HCT116 (cell line): Measurements from ENCODE around the gene KIAA1328. TPM values are rescaled to one million over a fixed set of nuclear protein-coding genes. Genes with fewer than 3 reads are reported as not detected.
"Not testable (repeated sequence)": the region's sequence is repeated elsewhere in the genome, so short reads cannot be mapped to it uniquely, and the experiment has no call there.

Experiments used
- ATAC-seq: fragments of 200-7000 bp; cut with Tn5 transposase; 2 replicates; pipeline ENCODE4 v1.9.1; 2020; ENCODE audit warnings: mild to moderate bottlenecking, moderate library complexity
- BruUV-seq: library from RNA; stranded (reverse); fragments of 400-500 nt; replicated peaks from 2 replicates; lab custom pipeline; 2021; lab: Mats Ljungman, UMichigan
- CTCF ChIA-PET: fragments of 300-600 bp; sonication (Branson Sonifier 250); formaldehyde crosslinking; loops from one replicate; lab custom pipeline; 2021; ENCODE audit warnings: antibody characterized with exemption; lab: Charles Lee
- POLR2A ChIA-PET: fragments of 300-600, 350-600 bp; sonication (Branson Sonifier 250); formaldehyde crosslinking; loops from one replicate; lab custom pipeline; 2021; ENCODE audit warnings: antibody characterized with exemption; lab: Charles Lee
- RAD21 ChIA-PET, 2 experiments: fragments of 300-600 bp; sonication (Branson Sonifier 250); formaldehyde crosslinking; loops; one replicate each; lab custom pipeline; 2023; ENCODE audit warnings: low total read pairs in 2 of 2; ENCODE audit not compliant: uncharacterized antibody in 2 of 2, unreplicated experiment in 2 of 2, low non-redundant PET in 1 of 2; lab: Charles Lee
- DNase-seq: peaks from one replicate; pipeline ENCODE4 v3.0.0-alpha.2; 2010; ENCODE audit warnings: low read depth, low spot score
- H2AFZ ChIP-seq: fragments of 200-600 bp; shearing (Covaris generic), sonication (generic); 2 replicates; pipeline ENCODE4 v1.6.1; 2017; ENCODE audit warnings: low read depth, mixed run types, mixed read lengths, antibody characterized with exemption, low read length; ENCODE audit not compliant: poor library complexity, severe bottlenecking
- H3K27ac ChIP-seq: 2 replicates; pipeline ENCODE4 v1.5.1; 2012; ENCODE audit warnings: low read depth, low read length
- H3K27me3 ChIP-seq: fragments of 200-600 bp; sonication (generic); 2 replicates; pipeline ENCODE4 v1.6.1; 2016; ENCODE audit warnings: mixed run types, low read length, mixed read lengths; ENCODE audit not compliant: insufficient read depth
- H3K36me3 ChIP-seq, 2 experiments: fragments of 200-500 bp in 1 of 2; fragments of 200-600 bp in 1 of 2; sonication (Bioruptor generic) in 1 of 2; sonication (generic) in 1 of 2; 2 replicates each; pipeline versions ENCODE4 v1.5.1 to v1.6.1; 2014 to 2016; ENCODE audit warnings: low read length in 2 of 2, inconsistent platforms in 1 of 2, mixed read lengths in 1 of 2, mixed run types in 1 of 2; ENCODE audit not compliant: insufficient read depth in 2 of 2, control insufficient read depth in 1 of 2
- H3K4me1 ChIP-seq, 2 experiments: fragments of 200-600 bp in 1 of 2; sonication (generic) in 1 of 2; 2 replicates each; pipeline versions ENCODE4 v1.5.1 to v1.6.1; 2012 to 2017; ENCODE audit warnings: low read length in 2 of 2, inconsistent platforms in 1 of 2, mild to moderate bottlenecking in 1 of 2, mixed read lengths in 1 of 2, mixed run types in 1 of 2, moderate library complexity in 1 of 2; ENCODE audit not compliant: insufficient read depth in 2 of 2, control insufficient read depth in 1 of 2
- H3K4me2 ChIP-seq: fragments of 200-600 bp; sonication (generic); 2 replicates; pipeline ENCODE4 v1.6.1; 2017; ENCODE audit warnings: mixed run types, low read length, mixed read lengths
- H3K4me3 ChIP-seq, 2 experiments: fragments of 200-600 bp in 1 of 2; sonication (generic) in 1 of 2; replicated peaks in 1 of 2; 2 replicates each; pipeline ENCODE4 v1.5.1; 2011 to 2016; ENCODE audit warnings: low read length in 2 of 2, control low read depth in 1 of 2, low read depth in 1 of 2, mild to moderate bottlenecking in 1 of 2, mixed read lengths in 1 of 2, mixed run types in 1 of 2
- H3K79me2 ChIP-seq: fragments of 200-600 bp; sonication (generic); 2 replicates; pipeline ENCODE4 v1.6.1; 2017; ENCODE audit warnings: mild to moderate bottlenecking, mixed run types, low read length, moderate library complexity, mixed read lengths; ENCODE audit not compliant: insufficient read depth
- H3K9ac ChIP-seq: fragments of 200-600 bp; sonication (generic); 2 replicates; pipeline ENCODE4 v1.6.1; 2016; ENCODE audit warnings: low read length, mixed read lengths
- H3K9me2 ChIP-seq: fragments of 200-600 bp; sonication (generic), shearing (Covaris generic); 2 replicates; pipeline ENCODE4 v1.6.1; 2017; ENCODE audit warnings: mixed run types, mild to moderate bottlenecking, moderate library complexity; ENCODE audit not compliant: insufficient read depth
- H3K9me3 ChIP-seq, 2 experiments: fragments of 200-500 bp in 1 of 2; fragments of 200-600 bp in 1 of 2; sonication (Bioruptor generic) in 1 of 2; sonication (generic) in 1 of 2; 2 replicates each; pipeline ENCODE4 v1.6.1; 2014 to 2017; ENCODE audit warnings: low read length in 2 of 2, mixed read lengths in 2 of 2, inconsistent platforms in 1 of 2, low read depth in 1 of 2, mild to moderate bottlenecking in 1 of 2, mixed run types in 1 of 2, moderate library complexity in 1 of 2; ENCODE audit not compliant: control insufficient read depth in 1 of 2, insufficient read depth in 1 of 2
- H4K20me1 ChIP-seq: fragments of 200-600 bp; sonication (generic), shearing (Covaris generic); 2 replicates; pipeline ENCODE4 v1.6.1; 2017; ENCODE audit warnings: mixed run types, mild to moderate bottlenecking, moderate library complexity; ENCODE audit not compliant: insufficient read depth
- EGR1 ChIP-seq: IDR thresholded peaks from 2 replicates; pipeline ENCODE4 v1.6.1; 2012; ENCODE audit warnings: low read depth
- EZH2 ChIP-seq: fragments of 200-600 bp; sonication (generic); IDR thresholded peaks from 2 replicates; pipeline ENCODE4 v1.6.1; 2017; ENCODE audit warnings: antibody characterized with exemption, mixed run types
- MAX ChIP-seq: IDR thresholded peaks from 2 replicates; pipeline ENCODE4 v1.6.1; 2012
- POLR2A ChIP-seq: IDR thresholded peaks from 2 replicates; pipeline ENCODE4 v1.7.0; 2011; ENCODE audit warnings: borderline replicate concordance; ENCODE audit not compliant: insufficient read depth, insufficient read length; ENCODE audit errors: extremely low read depth
- REST ChIP-seq: IDR thresholded peaks from 2 replicates; pipeline ENCODE4 v1.6.1; 2012; ENCODE audit warnings: low read depth
- SRF ChIP-seq: IDR thresholded peaks from 2 replicates; pipeline ENCODE4 v1.6.1; 2012; ENCODE audit warnings: low read depth
- intact Hi-C: fragments of 100-400 bp; cut with micrococcal nuclease; formaldehyde crosslinking; loops from 2 replicates; pipeline ENCODE4 v1.10.0; 2022
- total RNA-seq: library from RNA; stranded (reverse); gene quantifications from one replicate; pipeline ENCODE4 v1.2.1, GENCODE V29; 2021; ENCODE audit not compliant: unreplicated experiment

Gene KIAA1328
- total RNA-seq, 1 experiment from 2014 or later: 5.2 TPM

- no peak overlapping the region for H3K4me3 ChIP-seq
- no peaks in the 10 kb centered on the region for H3K79me2 ChIP-seq
- H3K36me3 ChIP-seq: no peaks in the 10 kb centered on the region
- TF ChIP-seq EZH2: no peak
- TF ChIP-seq MAX: no peak
- no peak for TF ChIP-seq SRF
- TF ChIP-seq EGR1: no peak
- TF ChIP-seq POLR2A: no peak
- TF ChIP-seq REST: no peak
- TF ChIP-seq, all 23 proteins: peak for 0
- intact Hi-C loops: no loop called here
- Histone ChIP-seq H3K27ac (no peak overlapping the region), H3K4me2 (no peak overlapping the region), H4K20me1 (no peaks in the 10 kb centered on the region), H3K9me2 (no peaks in the 10 kb centered on the region), H3K27me3 (no peaks in the 10 kb centered on the region), H3K9me3 (no peaks in the 10 kb centered on the region), H3K9ac (no peak overlapping the region), H2AFZ (no peak overlapping the region), H3K4me1 (0 out of 4 replicates have a peak, but pooled peaks cover 0 to 3% of the 10 kb centered on the region in 2 experiments)
- ChIA-PET POLR2A (no interaction called here), RAD21 (no interaction called here), CTCF (no interaction called here)
- no peak for DNase-seq
- ATAC-seq: no peak
- no TSS peak for BruUV-seq
These were observed 43.4 kb downstream of the KIAA1328 start for GRCh38 chr18:36872329-36872728.

GRCh38 chr18:36873826-36874225 is 44.9 kb downstream of the KIAA1328 start:
- H3K9me3 ChIP-seq, H3K4me3 ChIP-seq, BruUV-seq, H4K20me1 ChIP-seq, H3K27ac ChIP-seq, RAD21 ChIA-PET, intact Hi-C loops, H2AFZ ChIP-seq, H3K79me2 ChIP-seq, H3K27me3 ChIP-seq, H3K4me2 ChIP-seq, CTCF ChIA-PET, POLR2A ChIA-PET, H3K9ac ChIP-seq, DNase-seq, ATAC-seq, H3K9me2 ChIP-seq, H3K4me1 ChIP-seq, H3K36me3 ChIP-seq: not testable (repeated sequence)

- POLR2A ChIA-PET, BruUV-seq: not testable (repeated sequence)
These were observed 50.9 kb downstream of the KIAA1328 start for GRCh38 chr18:36879796-36880195.

More at GRCh38 chr18:36879796-36880195, 50.9 kb downstream of the KIAA1328 start:
- DNase-seq, H3K27me3 ChIP-seq, H3K4me2 ChIP-seq, H3K9me3 ChIP-seq, intact Hi-C loops, H3K27ac ChIP-seq, H3K9me2 ChIP-seq, CTCF ChIA-PET, H3K36me3 ChIP-seq, H3K4me3 ChIP-seq, H3K9ac ChIP-seq, H3K4me1 ChIP-seq, H3K79me2 ChIP-seq, ATAC-seq, RAD21 ChIA-PET, H4K20me1 ChIP-seq, H2AFZ ChIP-seq: not testable (repeated sequence)
